A549 (cell line): ENCODE data around the gene MGST2. TPM values are rescaled to one million over a fixed set of nuclear protein-coding genes. Genes with fewer than 3 reads are reported as not detected.

ENCODE experiments used
- ATAC-seq, 2 experiments: fragments of 200-7000 bp in 1 of 2; fragments of >200 bp in 1 of 2; cut with Nextera tagmentation in 1 of 2; cut with Tn5 transposase in 1 of 2; 3 replicates each; pipeline versions ENCODE4 v1.8.0 to v1.9.1; 2018 to 2020; ENCODE audit warnings: mild to moderate bottlenecking in 1 of 2, moderate library complexity in 1 of 2
- CTCF ChIA-PET: fragments of 300-600 bp; sonication (Branson Sonifier 250); formaldehyde crosslinking; extraction: SDS; loops from one replicate; lab custom pipeline; 2021; ENCODE audit warnings: antibody characterized with exemption, inconsistent platforms; lab: Yijun Ruan, JAX
- POLR2A ChIA-PET: fragments of 350-600 bp; formaldehyde crosslinking; extraction: SDS; loops from one replicate; lab custom pipeline; 2021; ENCODE audit warnings: antibody characterized with exemption, inconsistent platforms; lab: Yijun Ruan, JAX
- DNase-seq, 2 experiments: peaks; one replicate each; pipeline versions ENCODE4 v3.0.0 to v3.0.0-alpha.2; 2011 to 2016; ENCODE audit warnings: low read depth in 1 of 2, low spot score in 1 of 2
- FAIRE-seq: peaks from 2 replicates; lab custom pipeline; 2011; peaks lifted over from hg19 to GRCh38; lab: Jason Lieb, UNC
- H3K27ac ChIP-seq, 2 experiments: fragments of >200 bp; sonication (Bioruptor Twin); formaldehyde crosslinking; 3 replicates each; pipeline ENCODE4 v1.5.1; 2016 to 2017
- H3K4me1 ChIP-seq: fragments of >200 bp; sonication (Bioruptor Twin); formaldehyde crosslinking; 3 replicates; pipeline ENCODE4 v1.6.1; 2016
- H3K4me2 ChIP-seq: fragments of >200 bp; sonication (Bioruptor Twin); formaldehyde crosslinking; 3 replicates; pipeline ENCODE4 v1.6.1; 2016
- H3K4me3 ChIP-seq: fragments of >200 bp; sonication (Bioruptor Twin); formaldehyde crosslinking; 3 replicates; pipeline ENCODE4 v1.5.1; 2016
- H3K9me3 ChIP-seq: fragments of >200 bp; sonication (Bioruptor Twin); formaldehyde crosslinking; 3 replicates; pipeline ENCODE4 v1.6.1; 2016
- CBX2 ChIP-seq: fragments of 200-600 bp; sonication (generic); IDR thresholded peaks from 2 replicates; pipeline ENCODE4 v1.6.1; 2016; ENCODE audit warnings: low read depth, mild to moderate bottlenecking, borderline replicate concordance
- CEBPB ChIP-seq, 2 experiments: fragments of >200 bp in 1 of 2; sonication (Bioruptor Twin) in 1 of 2; formaldehyde crosslinking in 1 of 2; IDR thresholded peaks; 2 replicates each; pipeline ENCODE4 v1.6.1; 2012 to 2016
- EHF ChIP-seq: fragments of 250-450 bp; sonication (Bioruptor Pico); IDR thresholded peaks from 2 replicates; pipeline ENCODE4 v1.5.0; 2020; ENCODE audit warnings: mild to moderate bottlenecking
- EHMT2 ChIP-seq: fragments of 200-600 bp; sonication (generic); IDR thresholded peaks from 2 replicates; pipeline ENCODE4 v1.6.1; 2016; ENCODE audit warnings: antibody characterized with exemption, low read depth, mild to moderate bottlenecking, moderate library complexity
- ESRRA ChIP-seq: fragments of 150-350 bp; IDR thresholded peaks from 2 replicates; pipeline ENCODE4 v1.6.1; 2014; ENCODE audit warnings: mild to moderate bottlenecking, low read length, borderline replicate concordance
- FOXS1 ChIP-seq: fragments of 250-450 bp; sonication (Bioruptor Pico); IDR thresholded peaks from 2 replicates; pipeline ENCODE4 v1.5.0; 2020; ENCODE audit warnings: mild to moderate bottlenecking, moderate library complexity
- GATA3 ChIP-seq: IDR thresholded peaks from 2 replicates; pipeline ENCODE4 v1.6.1; 2012; ENCODE audit warnings: borderline replicate concordance
- HDAC2 ChIP-seq: fragments of 200-600 bp; sonication (generic); IDR thresholded peaks from 2 replicates; pipeline ENCODE4 v1.6.1; 2016
- HEYL ChIP-seq: fragments of 250-450 bp; sonication (Bioruptor Pico); IDR thresholded peaks from 2 replicates; pipeline ENCODE4 v1.8.0; 2021; ENCODE audit warnings: mild to moderate bottlenecking, moderate library complexity
- HOXA7 ChIP-seq: fragments of 250-450 bp; sonication (Bioruptor Pico); IDR thresholded peaks from 2 replicates; pipeline ENCODE4 v1.5.0; 2020; ENCODE audit warnings: mild to moderate bottlenecking, moderate library complexity
- HOXB13 ChIP-seq: fragments of 250-450 bp; sonication (Bioruptor Pico); IDR thresholded peaks from 2 replicates; pipeline ENCODE4 v1.5.0; 2020; ENCODE audit warnings: low read depth, mild to moderate bottlenecking, moderate library complexity
- JUN ChIP-seq, 2 experiments: fragments of >200 bp; sonication (Bioruptor Twin); formaldehyde crosslinking; IDR thresholded peaks; 2 replicates in 1 of 2; 3 replicates in 1 of 2; pipeline ENCODE4 v1.6.1; 2016 to 2017
- KDM1A ChIP-seq: fragments of 200-600 bp; sonication (generic); IDR thresholded peaks from 2 replicates; pipeline ENCODE4 v1.6.1; 2016; ENCODE audit warnings: low read depth, mild to moderate bottlenecking
- KDM5A ChIP-seq: fragments of 200-600 bp; sonication (generic); IDR thresholded peaks from 2 replicates; pipeline ENCODE4 v1.6.1; 2016; ENCODE audit warnings: antibody characterized with exemption, mild to moderate bottlenecking
- MAFK ChIP-seq: fragments of 450-650 bp; IDR thresholded peaks from 2 replicates; pipeline ENCODE4 v1.6.1; 2014; ENCODE audit not compliant: partially characterized antibody
- NFE2L2 ChIP-seq: fragments of 150-350 bp; conservative IDR thresholded peaks from 2 replicates; pipeline ENCODE4 v1.6.1; 2014; ENCODE audit warnings: low read length
- NPAS2 ChIP-seq: fragments of 250-450 bp; sonication (Bioruptor Pico); IDR thresholded peaks from 2 replicates; pipeline ENCODE4 v1.8.0; 2022; ENCODE audit warnings: mild to moderate bottlenecking, moderate library complexity, borderline replicate concordance
- NR3C1 ChIP-seq: fragments of >200 bp; sonication (Bioruptor Twin); formaldehyde crosslinking; IDR thresholded peaks from 3 replicates; pipeline ENCODE4 v1.6.1; 2017
- POLR2A ChIP-seq: IDR thresholded peaks from 2 replicates; pipeline ENCODE4 v1.6.1; 2012; ENCODE audit warnings: mild to moderate bottlenecking, low read length
- POLR2AphosphoS2 ChIP-seq: conservative IDR thresholded peaks from 2 replicates; pipeline ENCODE4 v1.6.1; 2012; ENCODE audit warnings: low read length, improper control_type of control experiment, inconsistent platforms
- RAD21 ChIP-seq, 2 experiments: fragments of >200 bp in 1 of 2; sonication (Bioruptor Twin) in 1 of 2; formaldehyde crosslinking in 1 of 2; IDR thresholded peaks in 1 of 2; conservative IDR thresholded peaks in 1 of 2; 2 replicates in 1 of 2; 3 replicates in 1 of 2; pipeline ENCODE4 v1.6.1; 2012 to 2018; ENCODE audit warnings: inconsistent platforms in 1 of 2
- RARB ChIP-seq: fragments of 250-450 bp; sonication (Bioruptor Pico); IDR thresholded peaks from 2 replicates; pipeline ENCODE4 v1.8.0; 2021; ENCODE audit warnings: mild to moderate bottlenecking, moderate library complexity
- SMC3 ChIP-seq: fragments of >200 bp; sonication (Bioruptor Twin); formaldehyde crosslinking; IDR thresholded peaks from 3 replicates; pipeline ENCODE4 v1.6.1; 2018; ENCODE audit warnings: inconsistent platforms
- ZC3H11A ChIP-seq: fragments of 450-650 bp; IDR thresholded peaks from 2 replicates; pipeline ENCODE4 v1.6.1; 2014; ENCODE audit warnings: antibody characterized with exemption, mild to moderate bottlenecking
- ZFP36 ChIP-seq: fragments of 450-650 bp; IDR thresholded peaks from 2 replicates; pipeline ENCODE4 v1.6.1; 2014; ENCODE audit warnings: borderline replicate concordance; ENCODE audit not compliant: partially characterized antibody
- ZNF302 ChIP-seq: fragments of 250-450 bp; sonication (Bioruptor Pico); IDR thresholded peaks from 2 replicates; pipeline ENCODE4 v1.9.0; 2021; ENCODE audit warnings: inconsistent platforms, mild to moderate bottlenecking, moderate library complexity
- WGBS: methylation state at CpG from one replicate; pipeline ENCODE4 v1.1.6; 2017; ENCODE audit errors: missing lambda C conversion rate; 5-methylcytosine and 5-hydroxymethylcytosine counted together
- polyA plus RNA-seq, 4 experiments: library from polyadenylated mRNA; depleted of rRNA in 3 of 4; stranded (reverse); fragments of >200 nt; fragmentation: RNase III in 1 of 4; extraction: RNeasy Plus Mini Kit Qiagen cat#74134 plus additional on column Dnase treatment in 1 of 4; gene quantifications; 2 replicates in 3 of 4; 3 replicates in 1 of 4; pipeline ENCODE4 v1.2.3, GENCODE V29; 2011 to 2017
- TF ChIP-seq, protein P1 (sequence below): fragments of 450-650 bp; IDR thresholded peaks from 2 replicates; pipeline ENCODE4 v1.6.1; 2014; ENCODE audit warnings: antibody characterized with exemption
- TF ChIP-seq, protein P2 (sequence below): fragments of >200 bp; sonication (Bioruptor Twin); formaldehyde crosslinking; IDR thresholded peaks from 2 replicates; pipeline ENCODE4 v1.6.1; 2016
- TF ChIP-seq, protein P3 (sequence below): fragments of 200-600 bp; sonication (generic); IDR thresholded peaks from 2 replicates; pipeline ENCODE4 v1.6.1; 2016; ENCODE audit warnings: antibody characterized with exemption, mild to moderate bottlenecking, moderate library complexity
- TF ChIP-seq, protein P4 (sequence below): fragments of 250-450 bp; sonication (Bioruptor Pico); IDR thresholded peaks from 2 replicates; pipeline ENCODE4 v1.5.0; 2021; ENCODE audit warnings: mild to moderate bottlenecking, moderate library complexity, borderline replicate concordance

The MGST2 gene
- polyA plus RNA-seq, 2 of the 4 experiments (the other 2 are of a cell fraction) = 44.0 to 62.1 TPM

DNA sequence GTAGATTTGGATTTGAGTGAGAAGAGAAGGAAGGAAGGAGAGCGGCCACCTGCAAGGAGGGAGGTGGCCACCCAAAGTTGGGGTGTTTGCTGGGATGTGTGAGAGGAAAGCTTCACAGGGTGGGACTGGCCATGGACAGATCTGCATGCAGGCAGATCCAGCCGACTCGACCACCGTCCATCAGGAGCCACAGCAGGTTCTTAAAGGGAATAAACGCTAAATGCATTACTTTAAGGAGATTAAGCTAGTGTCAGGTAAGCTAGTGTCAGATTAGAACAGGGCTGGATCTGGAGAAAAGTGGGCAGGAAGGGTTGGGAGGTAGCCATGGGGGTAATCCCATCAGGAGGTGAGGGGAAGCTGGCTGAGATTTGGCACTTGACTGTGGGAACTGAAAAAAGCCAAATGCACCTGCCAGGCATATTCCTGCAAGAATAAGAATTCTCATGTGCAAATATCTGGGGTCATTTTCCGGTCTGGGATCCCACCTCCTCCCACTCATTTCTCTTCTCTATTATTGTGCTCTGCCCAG lies 79.6 kb downstream of the MGST2 start:
- Histone ChIP-seq H3K9me3 (no peaks in the 10 kb centered on the region), H3K4me3 (no peak overlapping the region), H3K4me1 (peaks cover 30% of the 10 kb centered on the region), H3K4me2 (no peak overlapping the region), H3K27ac (no peak overlapping the region)
- TF ChIP-seq CBX2 (no peak), MAFK (no peak), RARB (CRISPR knock-in tag) (no peak), CEBPB (IDR thresholded peaks at IDR 0.05) (no peak)
- 95% methylated on average over 6 of the region's 6 CpGs for WGBS
- CTCF ChIA-PET = no interaction called here
- DNase-seq (no peak), FAIRE-seq (no peak), ATAC-seq (no peak)
- POLR2A ChIA-PET = no interaction called here

DNA sequence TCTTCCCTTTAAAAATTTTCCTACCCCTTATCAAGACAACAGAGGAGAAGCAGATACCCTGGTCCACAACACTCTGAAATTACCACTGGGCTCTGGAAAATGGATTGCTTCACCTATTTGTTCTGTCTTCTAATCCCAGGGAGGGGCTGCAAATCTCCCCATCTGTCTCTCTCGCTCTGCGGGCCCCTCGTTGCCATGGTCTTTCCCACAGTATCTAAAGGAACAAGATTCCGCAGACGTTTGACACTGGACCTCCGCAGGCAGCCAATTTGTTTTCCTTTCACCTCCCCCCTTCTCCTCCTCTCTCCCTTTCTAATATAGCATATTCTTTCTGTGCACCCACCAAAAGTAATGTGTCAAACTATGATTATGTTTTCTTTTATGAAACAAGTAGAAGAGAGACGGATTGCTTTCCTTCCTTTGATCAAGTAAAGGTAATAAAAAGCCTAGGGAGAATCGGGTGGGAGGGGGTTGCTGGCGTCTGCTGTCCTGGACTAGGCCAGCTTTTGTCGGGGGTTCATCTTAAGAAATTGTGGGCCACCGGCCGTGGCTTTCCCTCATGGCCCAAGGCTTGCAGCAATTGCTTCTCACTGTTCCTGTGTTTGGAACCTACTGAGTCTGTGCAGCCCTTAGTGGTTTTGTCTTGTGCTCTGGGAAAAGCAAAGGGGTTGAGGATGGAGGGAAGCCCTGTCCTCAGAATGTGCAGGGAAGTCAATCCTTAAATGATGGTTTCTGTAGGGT lies 81.0 kb downstream of the MGST2 start:
- peaks cover 18% of the 10 kb centered on the region for H3K4me1 ChIP-seq
- FAIRE-seq = no peak
- no peak for ATAC-seq
- no peaks in the 10 kb centered on the region for H3K9me3 ChIP-seq
- H3K4me3 ChIP-seq = no peak overlapping the region
- CTCF ChIA-PET = no interaction called here
- H3K4me2 ChIP-seq = no peak overlapping the region
- WGBS = 96% methylated on average over 12 of the region's 12 CpGs
- DNase-seq = no peak
- no peak overlapping the region for H3K27ac ChIP-seq
- no peak for TF ChIP-seq KDM1A
- TF ChIP-seq HOXA7 (CRISPR knock-in tag) = no peak
- TF ChIP-seq NFE2L2 = no peak
- TF ChIP-seq EHMT2 = no peak
- no peak for TF ChIP-seq EHF (CRISPR knock-in tag)
- no peak for TF ChIP-seq MAFK
- TF ChIP-seq HDAC2 = no peak
- no peak for TF ChIP-seq NR3C1
- TF ChIP-seq JUN (IDR thresholded peaks at IDR 0.05) = no peak
- TF ChIP-seq RAD21 (conservative IDR thresholded peaks at IDR 0.05 in 1 of 2, IDR thresholded peaks at IDR 0.05 in 1 of 2) = no peak
- no peak for TF ChIP-seq ZFP36
- no peak for TF ChIP-seq ZNF302 (CRISPR knock-in tag)
- no peak for TF ChIP-seq SMC3
- TF ChIP-seq POLR2A = no peak
- TF ChIP-seq, protein P1, sequence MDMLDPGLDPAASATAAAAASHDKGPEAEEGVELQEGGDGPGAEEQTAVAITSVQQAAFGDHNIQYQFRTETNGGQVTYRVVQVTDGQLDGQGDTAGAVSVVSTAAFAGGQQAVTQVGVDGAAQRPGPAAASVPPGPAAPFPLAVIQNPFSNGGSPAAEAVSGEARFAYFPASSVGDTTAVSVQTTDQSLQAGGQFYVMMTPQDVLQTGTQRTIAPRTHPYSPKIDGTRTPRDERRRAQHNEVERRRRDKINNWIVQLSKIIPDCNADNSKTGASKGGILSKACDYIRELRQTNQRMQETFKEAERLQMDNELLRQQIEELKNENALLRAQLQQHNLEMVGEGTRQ = no peak
- no peak for TF ChIP-seq HOXB13 (CRISPR knock-in tag)
- POLR2A ChIA-PET = no interaction called here

DNA sequence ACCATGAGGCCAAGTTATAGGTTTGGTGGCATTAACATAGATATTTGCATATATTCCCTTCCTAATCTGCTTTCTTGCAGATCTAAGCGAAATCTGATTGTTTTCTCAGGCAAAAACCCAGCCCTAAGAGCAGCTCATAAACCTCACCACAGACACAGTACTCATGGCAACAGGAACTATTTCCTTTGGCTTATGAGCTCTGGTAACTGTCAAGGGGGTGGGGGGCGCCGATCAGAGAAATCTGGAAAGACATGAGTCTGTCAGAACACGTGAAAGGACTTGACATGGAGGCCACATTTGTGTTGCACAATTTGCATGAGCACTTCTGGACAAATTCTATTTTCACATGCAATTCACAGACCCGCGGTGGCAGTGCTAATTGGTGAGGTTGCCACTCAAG lies 83.7 kb downstream of the MGST2 start:
- H3K27ac ChIP-seq = no peak overlapping the region
- 93% methylated on average over 6 of the region's 6 CpGs for WGBS
- no peak for TF ChIP-seq FOXS1 (CRISPR knock-in tag)
- no peak for TF ChIP-seq GATA3
- TF ChIP-seq HEYL (CRISPR knock-in tag) = no peak
- TF ChIP-seq NPAS2 = no peak
- no peak for TF ChIP-seq KDM5A
- TF ChIP-seq ZC3H11A = no peak
- TF ChIP-seq SMC3 = no peak
- TF ChIP-seq, protein P2, sequence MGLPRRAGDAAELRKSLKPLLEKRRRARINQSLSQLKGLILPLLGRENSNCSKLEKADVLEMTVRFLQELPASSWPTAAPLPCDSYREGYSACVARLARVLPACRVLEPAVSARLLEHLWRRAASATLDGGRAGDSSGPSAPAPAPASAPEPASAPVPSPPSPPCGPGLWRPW = no peak
- TF ChIP-seq, protein P3, sequence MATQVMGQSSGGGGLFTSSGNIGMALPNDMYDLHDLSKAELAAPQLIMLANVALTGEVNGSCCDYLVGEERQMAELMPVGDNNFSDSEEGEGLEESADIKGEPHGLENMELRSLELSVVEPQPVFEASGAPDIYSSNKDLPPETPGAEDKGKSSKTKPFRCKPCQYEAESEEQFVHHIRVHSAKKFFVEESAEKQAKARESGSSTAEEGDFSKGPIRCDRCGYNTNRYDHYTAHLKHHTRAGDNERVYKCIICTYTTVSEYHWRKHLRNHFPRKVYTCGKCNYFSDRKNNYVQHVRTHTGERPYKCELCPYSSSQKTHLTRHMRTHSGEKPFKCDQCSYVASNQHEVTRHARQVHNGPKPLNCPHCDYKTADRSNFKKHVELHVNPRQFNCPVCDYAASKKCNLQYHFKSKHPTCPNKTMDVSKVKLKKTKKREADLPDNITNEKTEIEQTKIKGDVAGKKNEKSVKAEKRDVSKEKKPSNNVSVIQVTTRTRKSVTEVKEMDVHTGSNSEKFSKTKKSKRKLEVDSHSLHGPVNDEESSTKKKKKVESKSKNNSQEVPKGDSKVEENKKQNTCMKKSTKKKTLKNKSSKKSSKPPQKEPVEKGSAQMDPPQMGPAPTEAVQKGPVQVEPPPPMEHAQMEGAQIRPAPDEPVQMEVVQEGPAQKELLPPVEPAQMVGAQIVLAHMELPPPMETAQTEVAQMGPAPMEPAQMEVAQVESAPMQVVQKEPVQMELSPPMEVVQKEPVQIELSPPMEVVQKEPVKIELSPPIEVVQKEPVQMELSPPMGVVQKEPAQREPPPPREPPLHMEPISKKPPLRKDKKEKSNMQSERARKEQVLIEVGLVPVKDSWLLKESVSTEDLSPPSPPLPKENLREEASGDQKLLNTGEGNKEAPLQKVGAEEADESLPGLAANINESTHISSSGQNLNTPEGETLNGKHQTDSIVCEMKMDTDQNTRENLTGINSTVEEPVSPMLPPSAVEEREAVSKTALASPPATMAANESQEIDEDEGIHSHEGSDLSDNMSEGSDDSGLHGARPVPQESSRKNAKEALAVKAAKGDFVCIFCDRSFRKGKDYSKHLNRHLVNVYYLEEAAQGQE = no peak
- no peak for TF ChIP-seq ESRRA
- TF ChIP-seq POLR2AphosphoS2 = no peak
- TF ChIP-seq, protein P4, sequence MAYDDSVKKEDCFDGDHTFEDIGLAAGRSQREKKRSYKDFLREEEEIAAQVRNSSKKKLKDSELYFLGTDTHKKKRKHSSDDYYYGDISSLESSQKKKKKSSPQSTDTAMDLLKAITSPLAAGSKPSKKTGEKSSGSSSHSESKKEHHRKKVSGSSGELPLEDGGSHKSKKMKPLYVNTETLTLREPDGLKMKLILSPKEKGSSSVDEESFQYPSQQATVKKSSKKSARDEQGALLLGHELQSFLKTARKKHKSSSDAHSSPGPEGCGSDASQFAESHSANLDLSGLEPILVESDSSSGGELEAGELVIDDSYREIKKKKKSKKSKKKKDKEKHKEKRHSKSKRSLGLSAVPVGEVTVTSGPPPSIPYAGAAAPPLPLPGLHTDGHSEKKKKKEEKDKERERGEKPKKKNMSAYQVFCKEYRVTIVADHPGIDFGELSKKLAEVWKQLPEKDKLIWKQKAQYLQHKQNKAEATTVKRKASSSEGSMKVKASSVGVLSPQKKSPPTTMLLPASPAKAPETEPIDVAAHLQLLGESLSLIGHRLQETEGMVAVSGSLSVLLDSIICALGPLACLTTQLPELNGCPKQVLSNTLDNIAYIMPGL (CRISPR knock-in tag) = no peak
- TF ChIP-seq RAD21 (conservative IDR thresholded peaks at IDR 0.05 in 1 of 2, IDR thresholded peaks at IDR 0.05 in 1 of 2) = no peak
- TF ChIP-seq, all 56 proteins: peak for 0
- DNase-seq (no peak), ATAC-seq (no peak), FAIRE-seq (no peak)
- ChIA-PET POLR2A (no interaction called here), CTCF (interaction anchor here (1.1 kb wide), 1 partner anchor 11 kb away, joined by 3 read pairs; no protein-coding TSS in a partner anchor)
- Histone ChIP-seq H3K9me3 (no peaks in the 10 kb centered on the region), H3K4me3 (no peak overlapping the region), H3K4me2 (no peak overlapping the region), H3K4me1 (peaks cover 14% of the 10 kb centered on the region)
